HCT116 (cell line): ENCODE measurements around the gene NEDD4L. TPM values are rescaled to one million over a fixed set of nuclear protein-coding genes. Genes with fewer than 3 reads are reported as not detected.

ENCODE experiments used
- ATAC-seq: fragments of 200-7000 bp; cut with Tn5 transposase; 2 replicates; pipeline ENCODE4 v1.9.1; 2020; ENCODE audit warnings: mild to moderate bottlenecking, moderate library complexity
- BruUV-seq: library from RNA; stranded (reverse); fragments of 400-500 nt; replicated peaks from 2 replicates; lab custom pipeline; 2021; lab: Mats Ljungman, UMichigan
- CTCF ChIA-PET: fragments of 300-600 bp; sonication (Branson Sonifier 250); formaldehyde crosslinking; loops from one replicate; lab custom pipeline; 2021; ENCODE audit warnings: antibody characterized with exemption; lab: Charles Lee
- POLR2A ChIA-PET: fragments of 300-600, 350-600 bp; sonication (Branson Sonifier 250); formaldehyde crosslinking; loops from one replicate; lab custom pipeline; 2021; ENCODE audit warnings: antibody characterized with exemption; lab: Charles Lee
- RAD21 ChIA-PET, 2 experiments: fragments of 300-600 bp; sonication (Branson Sonifier 250); formaldehyde crosslinking; loops; one replicate each; lab custom pipeline; 2023; ENCODE audit warnings: low total read pairs in 2 of 2; ENCODE audit not compliant: uncharacterized antibody in 2 of 2, unreplicated experiment in 2 of 2, low non-redundant PET in 1 of 2; lab: Charles Lee
- DNase-seq: peaks from one replicate; pipeline ENCODE4 v3.0.0-alpha.2; 2010; ENCODE audit warnings: low read depth, low spot score
- H2AFZ ChIP-seq: fragments of 200-600 bp; shearing (Covaris generic), sonication (generic); 2 replicates; pipeline ENCODE4 v1.6.1; 2017; ENCODE audit warnings: low read depth, mixed run types, mixed read lengths, antibody characterized with exemption, low read length; ENCODE audit not compliant: poor library complexity, severe bottlenecking
- H3K27ac ChIP-seq: 2 replicates; pipeline ENCODE4 v1.5.1; 2012; ENCODE audit warnings: low read depth, low read length
- H3K27me3 ChIP-seq: fragments of 200-600 bp; sonication (generic); 2 replicates; pipeline ENCODE4 v1.6.1; 2016; ENCODE audit warnings: mixed run types, low read length, mixed read lengths; ENCODE audit not compliant: insufficient read depth
- H3K36me3 ChIP-seq, 2 experiments: fragments of 200-500 bp in 1 of 2; fragments of 200-600 bp in 1 of 2; sonication (Bioruptor generic) in 1 of 2; sonication (generic) in 1 of 2; 2 replicates each; pipeline versions ENCODE4 v1.5.1 to v1.6.1; 2014 to 2016; ENCODE audit warnings: low read length in 2 of 2, inconsistent platforms in 1 of 2, mixed read lengths in 1 of 2, mixed run types in 1 of 2; ENCODE audit not compliant: insufficient read depth in 2 of 2, control insufficient read depth in 1 of 2
- H3K4me1 ChIP-seq, 2 experiments: fragments of 200-600 bp in 1 of 2; sonication (generic) in 1 of 2; 2 replicates each; pipeline versions ENCODE4 v1.5.1 to v1.6.1; 2012 to 2017; ENCODE audit warnings: low read length in 2 of 2, inconsistent platforms in 1 of 2, mild to moderate bottlenecking in 1 of 2, mixed read lengths in 1 of 2, mixed run types in 1 of 2, moderate library complexity in 1 of 2; ENCODE audit not compliant: insufficient read depth in 2 of 2, control insufficient read depth in 1 of 2
- H3K4me2 ChIP-seq: fragments of 200-600 bp; sonication (generic); 2 replicates; pipeline ENCODE4 v1.6.1; 2017; ENCODE audit warnings: mixed run types, low read length, mixed read lengths
- H3K4me3 ChIP-seq, 2 experiments: fragments of 200-600 bp in 1 of 2; sonication (generic) in 1 of 2; replicated peaks in 1 of 2; 2 replicates each; pipeline ENCODE4 v1.5.1; 2011 to 2016; ENCODE audit warnings: low read length in 2 of 2, control low read depth in 1 of 2, low read depth in 1 of 2, mild to moderate bottlenecking in 1 of 2, mixed read lengths in 1 of 2, mixed run types in 1 of 2
- H3K79me2 ChIP-seq: fragments of 200-600 bp; sonication (generic); 2 replicates; pipeline ENCODE4 v1.6.1; 2017; ENCODE audit warnings: mild to moderate bottlenecking, mixed run types, low read length, moderate library complexity, mixed read lengths; ENCODE audit not compliant: insufficient read depth
- H3K9ac ChIP-seq: fragments of 200-600 bp; sonication (generic); 2 replicates; pipeline ENCODE4 v1.6.1; 2016; ENCODE audit warnings: low read length, mixed read lengths
- H3K9me2 ChIP-seq: fragments of 200-600 bp; sonication (generic), shearing (Covaris generic); 2 replicates; pipeline ENCODE4 v1.6.1; 2017; ENCODE audit warnings: mixed run types, mild to moderate bottlenecking, moderate library complexity; ENCODE audit not compliant: insufficient read depth
- H3K9me3 ChIP-seq, 2 experiments: fragments of 200-500 bp in 1 of 2; fragments of 200-600 bp in 1 of 2; sonication (Bioruptor generic) in 1 of 2; sonication (generic) in 1 of 2; 2 replicates each; pipeline ENCODE4 v1.6.1; 2014 to 2017; ENCODE audit warnings: low read length in 2 of 2, mixed read lengths in 2 of 2, inconsistent platforms in 1 of 2, low read depth in 1 of 2, mild to moderate bottlenecking in 1 of 2, mixed run types in 1 of 2, moderate library complexity in 1 of 2; ENCODE audit not compliant: control insufficient read depth in 1 of 2, insufficient read depth in 1 of 2
- H4K20me1 ChIP-seq: fragments of 200-600 bp; sonication (generic), shearing (Covaris generic); 2 replicates; pipeline ENCODE4 v1.6.1; 2017; ENCODE audit warnings: mixed run types, mild to moderate bottlenecking, moderate library complexity; ENCODE audit not compliant: insufficient read depth
- POLR2A ChIP-seq: IDR thresholded peaks from 2 replicates; pipeline ENCODE4 v1.7.0; 2011; ENCODE audit warnings: borderline replicate concordance; ENCODE audit not compliant: insufficient read depth, insufficient read length; ENCODE audit errors: extremely low read depth
- RAD21 ChIP-seq: IDR thresholded peaks from 2 replicates; pipeline ENCODE4 v1.6.1; 2012; ENCODE audit warnings: low read depth, mild to moderate bottlenecking
- REST ChIP-seq: IDR thresholded peaks from 2 replicates; pipeline ENCODE4 v1.6.1; 2012; ENCODE audit warnings: low read depth
- SP1 ChIP-seq: IDR thresholded peaks from 2 replicates; pipeline ENCODE4 v1.6.1; 2012; ENCODE audit warnings: low read depth
- SRF ChIP-seq: IDR thresholded peaks from 2 replicates; pipeline ENCODE4 v1.6.1; 2012; ENCODE audit warnings: low read depth
- TCF7L2 ChIP-seq: IDR thresholded peaks from 2 replicates; pipeline ENCODE4 v1.7.0; 2011; ENCODE audit warnings: borderline replicate concordance, inconsistent platforms; ENCODE audit not compliant: insufficient read depth, insufficient read length; ENCODE audit errors: extremely low read depth
- intact Hi-C: fragments of 100-400 bp; cut with micrococcal nuclease; formaldehyde crosslinking; loops from 2 replicates; pipeline ENCODE4 v1.10.0; 2022
- total RNA-seq: library from RNA; stranded (reverse); gene quantifications from one replicate; pipeline ENCODE4 v1.2.1, GENCODE V29; 2021; ENCODE audit not compliant: unreplicated experiment
- TF ChIP-seq, protein P1 (sequence below): IDR thresholded peaks from 2 replicates; pipeline ENCODE4 v1.6.1; 2011; ENCODE audit warnings: mild to moderate bottlenecking, low read length, moderate library complexity; ENCODE audit not compliant: insufficient replicate concordance; ENCODE audit errors: extremely low read depth

NEDD4L gene
- total RNA-seq, 1 experiment from 2014 or later: 41.5 TPM

- ATAC-seq (no peak), DNase-seq (no peak)
- H4K20me1 ChIP-seq: no peaks in the 10 kb centered on the region
- POLR2A ChIA-PET: no interaction called here
- H3K27me3 ChIP-seq: no peaks in the 10 kb centered on the region
- BruUV-seq: no TSS peak
- RAD21 ChIA-PET: interaction anchor here in 1 of 2 experiments (0.8 kb wide), 1 partner anchor 48 kb away, joined by 3 read pairs; no protein-coding TSS in a partner anchor
- no peaks in the 10 kb centered on the region for H3K9me3 ChIP-seq
- no peak overlapping the region for H3K27ac ChIP-seq
- no peak overlapping the region for H3K9ac ChIP-seq
- intact Hi-C loops: no loop called here
- no peak overlapping the region for H3K4me2 ChIP-seq
- no peak overlapping the region for H2AFZ ChIP-seq
- H3K4me1 ChIP-seq: no peaks in the 10 kb centered on the region; a peak in 1 of 4 replicates
- TF ChIP-seq SRF (no peak), POLR2A (no peak), RAD21 (no peak), TCF7L2 (no peak), SP1 (no peak), REST (no peak)
- TF ChIP-seq, protein P1, sequence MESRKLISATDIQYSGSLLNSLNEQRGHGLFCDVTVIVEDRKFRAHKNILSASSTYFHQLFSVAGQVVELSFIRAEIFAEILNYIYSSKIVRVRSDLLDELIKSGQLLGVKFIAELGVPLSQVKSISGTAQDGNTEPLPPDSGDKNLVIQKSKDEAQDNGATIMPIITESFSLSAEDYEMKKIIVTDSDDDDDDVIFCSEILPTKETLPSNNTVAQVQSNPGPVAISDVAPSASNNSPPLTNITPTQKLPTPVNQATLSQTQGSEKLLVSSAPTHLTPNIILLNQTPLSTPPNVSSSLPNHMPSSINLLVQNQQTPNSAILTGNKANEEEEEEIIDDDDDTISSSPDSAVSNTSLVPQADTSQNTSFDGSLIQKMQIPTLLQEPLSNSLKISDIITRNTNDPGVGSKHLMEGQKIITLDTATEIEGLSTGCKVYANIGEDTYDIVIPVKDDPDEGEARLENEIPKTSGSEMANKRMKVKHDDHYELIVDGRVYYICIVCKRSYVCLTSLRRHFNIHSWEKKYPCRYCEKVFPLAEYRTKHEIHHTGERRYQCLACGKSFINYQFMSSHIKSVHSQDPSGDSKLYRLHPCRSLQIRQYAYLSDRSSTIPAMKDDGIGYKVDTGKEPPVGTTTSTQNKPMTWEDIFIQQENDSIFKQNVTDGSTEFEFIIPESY: no peak
- H3K9me2 ChIP-seq: no peaks in the 10 kb centered on the region
- H3K79me2 ChIP-seq: no peaks in the 10 kb centered on the region
- H3K36me3 ChIP-seq: no peaks in the 10 kb centered on the region
- H3K4me3 ChIP-seq: no peak overlapping the region
- CTCF ChIA-PET: no interaction called here
Observed at GRCh38 chr18:58143386-58143785, 99.4 kb downstream of the NEDD4L start.
